Keratinocyte (primary cell): Measurements from ENCODE around the gene TAS2R42. TPM values are rescaled to one million over a fixed set of nuclear protein-coding genes. Genes with fewer than 3 reads are reported as not detected.

Source experiments
- DNase-seq: peaks from one replicate; pipeline ENCODE4 v3.0.0-alpha.2; 2011; ENCODE audit warnings: low read depth, missing footprints, low spot score
- FAIRE-seq: peaks from 2 replicates; lab custom pipeline; 2011; peaks lifted over from hg19 to GRCh38; lab: Jason Lieb, UNC
- H2AFZ ChIP-seq: 2 replicates; pipeline ENCODE4 v1.6.0; 2012; ENCODE audit warnings: low read length, control low read depth, inconsistent platforms; ENCODE audit not compliant: control insufficient read depth
- H3K27ac ChIP-seq: 2 replicates; pipeline ENCODE4 v1.5.1; 2011; ENCODE audit warnings: low read length; ENCODE audit not compliant: control insufficient read depth, insufficient read depth
- H3K27me3 ChIP-seq: 3 replicates; pipeline ENCODE4 v1.6.0; 2011; ENCODE audit warnings: low read length; ENCODE audit not compliant: control insufficient read depth, insufficient read depth; ENCODE audit errors: extremely low read depth
- H3K36me3 ChIP-seq, 2 experiments: 2 replicates in 1 of 2; 3 replicates in 1 of 2; pipeline ENCODE4 v1.5.1; 2011; ENCODE audit warnings: low read length in 2 of 2, mild to moderate bottlenecking in 1 of 2; ENCODE audit not compliant: control insufficient read depth in 2 of 2, insufficient read depth in 2 of 2; ENCODE audit errors: extremely low read depth in 1 of 2
- H3K4me1 ChIP-seq: 3 replicates; pipeline ENCODE4 v1.5.1; 2011; ENCODE audit warnings: low read length; ENCODE audit not compliant: control insufficient read depth, insufficient read depth; ENCODE audit errors: extremely low read depth
- H3K4me2 ChIP-seq: 3 replicates; pipeline ENCODE4 v1.6.0; 2011; ENCODE audit warnings: low read depth, low read length; ENCODE audit not compliant: control insufficient read depth, insufficient read depth; ENCODE audit errors: extremely low read depth
- H3K4me3 ChIP-seq, 3 experiments: fragments of 200-600 bp in 1 of 3; sonication (generic) in 1 of 3; 2 replicates in 2 of 3; 3 replicates in 1 of 3; pipeline ENCODE4 v1.5.1; 2011 to 2016; ENCODE audit warnings: low read length in 3 of 3, mild to moderate bottlenecking in 3 of 3, control low read depth in 2 of 3, inconsistent platforms in 1 of 3, low read depth in 1 of 3, mixed read lengths in 1 of 3, mixed run types in 1 of 3, moderate library complexity in 1 of 3; ENCODE audit not compliant: control insufficient read depth in 2 of 3, insufficient read depth in 2 of 3; ENCODE audit errors: extremely low read depth in 1 of 3
- H3K79me2 ChIP-seq: 2 replicates; pipeline ENCODE4 v1.6.0; 2012; ENCODE audit warnings: low read length; ENCODE audit not compliant: control insufficient read depth, insufficient read depth
- H3K9ac ChIP-seq: 3 replicates; pipeline ENCODE4 v1.6.0; 2011; ENCODE audit warnings: low read length; ENCODE audit not compliant: control insufficient read depth, insufficient read depth; ENCODE audit errors: extremely low read depth
- H3K9me1 ChIP-seq: 3 replicates; pipeline ENCODE4 v1.6.0; 2011; ENCODE audit warnings: low read length; ENCODE audit not compliant: control insufficient read depth, insufficient read depth; ENCODE audit errors: extremely low read depth
- H3K9me3 ChIP-seq: 2 replicates; pipeline ENCODE4 v1.5.1; 2012; ENCODE audit warnings: low read depth, low read length; ENCODE audit not compliant: control insufficient read depth
- H4K20me1 ChIP-seq: 3 replicates; pipeline ENCODE4 v1.6.0; 2011; ENCODE audit warnings: low read length; ENCODE audit not compliant: control insufficient read depth, insufficient read depth; ENCODE audit errors: extremely low read depth
- EZH2 ChIP-seq: IDR thresholded peaks from one replicate; pipeline ENCODE4 v1.6.1; 2012; ENCODE audit warnings: inconsistent platforms, mild to moderate bottlenecking, low read length, moderate library complexity
- dilution Hi-C: fragments of 300-500 bp; cut with MboI; formaldehyde crosslinking; loops from one replicate; pipeline ENCODE4 v1.7.0; 2020; ENCODE audit warnings: low sequenced_read_pairs; ENCODE audit not compliant: extremely low pct_ligation_motif_present
- polyA minus RNA-seq, 3 experiments: library from RNA; depleted of rRNA, polyadenylated mRNA; stranded (reverse); fragments of >200 nt; gene quantifications; 1 replicate in 1 of 3; 2 replicates in 1 of 3; 3 replicates in 1 of 3; pipeline ENCODE4 v1.2.3, GENCODE V29; 2011
- polyA plus RNA-seq, 5 experiments: library from polyadenylated mRNA; depleted of rRNA in 3 of 5; stranded (reverse) in 3 of 5; stranded (forward) in 1 of 5; unstranded in 1 of 5; fragments of >200 nt; gene quantifications; 1 replicate in 1 of 5; 2 replicates in 3 of 5; 3 replicates in 1 of 5; pipeline versions ENCODE4 v1.2.1 to v1.2.3, GENCODE V29; 2011 to 2012; ENCODE audit warnings: missing spikeins in 2 of 5, low read depth in 1 of 5, low replicate concordance in 1 of 5
- TF ChIP-seq, protein P1 (sequence below), 3 experiments: IDR thresholded peaks in 1 of 3; conservative IDR thresholded peaks in 1 of 3; optimal IDR thresholded peaks in 1 of 3; 2 replicates in 2 of 3; 3 replicates in 1 of 3; pipeline versions ENCODE3 to v1.5.1; 2011; ENCODE audit warnings: low read length in 3 of 3, mild to moderate bottlenecking in 3 of 3, moderate library complexity in 2 of 3, control low read depth in 1 of 3, inconsistent platforms in 1 of 3; ENCODE audit not compliant: insufficient read depth in 2 of 3; ENCODE audit errors: extremely low read depth in 1 of 3

The TAS2R42 gene, protein sequence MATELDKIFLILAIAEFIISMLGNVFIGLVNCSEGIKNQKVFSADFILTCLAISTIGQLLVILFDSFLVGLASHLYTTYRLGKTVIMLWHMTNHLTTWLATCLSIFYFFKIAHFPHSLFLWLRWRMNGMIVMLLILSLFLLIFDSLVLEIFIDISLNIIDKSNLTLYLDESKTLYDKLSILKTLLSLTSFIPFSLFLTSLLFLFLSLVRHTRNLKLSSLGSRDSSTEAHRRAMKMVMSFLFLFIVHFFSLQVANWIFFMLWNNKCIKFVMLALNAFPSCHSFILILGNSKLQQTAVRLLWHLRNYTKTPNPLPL
- polyA plus RNA-seq: not detected in 3 replicates
- polyA plus RNA-seq (2011; ENCODE audit: low read depth): not detected
- polyA plus RNA-seq (2011; cell fraction: cytosol; rRNA removed): not detected in 2 replicates
- not detected in 2 replicates for polyA plus RNA-seq (2011; cell fraction: nucleus; rRNA removed)
- not detected in 2 replicates for polyA plus RNA-seq (2012; ENCODE audit: low replicate concordance)
- polyA minus RNA-seq: not detected in 3 replicates
- polyA minus RNA-seq (2011; cell fraction: cytosol; rRNA and poly(A)+ RNA removed): not detected
- polyA minus RNA-seq (2011; cell fraction: nucleus; rRNA and poly(A)+ RNA removed): not detected in 2 replicates

DNA sequence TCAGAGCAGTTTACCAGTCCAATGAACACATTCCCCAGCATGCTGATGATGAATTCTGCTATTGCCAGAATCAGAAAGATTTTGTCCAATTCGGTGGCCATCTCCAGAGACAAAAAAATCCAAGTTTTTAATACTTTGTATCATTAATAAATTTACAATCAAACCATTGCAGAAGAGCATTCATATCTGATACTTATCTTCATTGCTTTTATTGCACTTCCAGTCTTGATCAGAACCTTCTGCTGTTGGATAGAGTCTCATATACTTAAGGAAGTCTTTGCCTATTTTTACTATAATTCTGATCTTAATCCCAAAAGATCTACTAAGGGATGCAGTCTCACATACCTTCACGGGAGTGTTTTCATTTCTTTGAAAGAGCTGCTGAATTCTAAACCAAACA lies at the start of gene TAS2R42:
TSS of gene TAS2R42 (minus strand) at position 101 of the 400 bp plus-strand sequence. CDS start at position 101, 0 bp downstream.
- Histone ChIP-seq H3K4me3 (no peak within 1 kb of the TSS), H2AFZ (no peak within 1 kb of the TSS), H3K9me3 (no peaks in the 10 kb centered on the region), H3K4me1 (no peaks in the 10 kb centered on the region), H4K20me1 (no peaks in the 10 kb centered on the region), H3K36me3 (no peaks in the 10 kb centered on the region), H3K4me2 (no peak within 1 kb of the TSS), H3K9ac (no peak within 1 kb of the TSS), H3K27ac (no peak within 1 kb of the TSS), H3K79me2 (no peaks in the 10 kb centered on the region), H3K27me3 (no peaks in the 10 kb centered on the region), H3K9me1 (no peaks in the 10 kb centered on the region)
- FAIRE-seq (no peak), DNase-seq (no peak)
- no peak for TF ChIP-seq EZH2
- TF ChIP-seq, protein P1, sequence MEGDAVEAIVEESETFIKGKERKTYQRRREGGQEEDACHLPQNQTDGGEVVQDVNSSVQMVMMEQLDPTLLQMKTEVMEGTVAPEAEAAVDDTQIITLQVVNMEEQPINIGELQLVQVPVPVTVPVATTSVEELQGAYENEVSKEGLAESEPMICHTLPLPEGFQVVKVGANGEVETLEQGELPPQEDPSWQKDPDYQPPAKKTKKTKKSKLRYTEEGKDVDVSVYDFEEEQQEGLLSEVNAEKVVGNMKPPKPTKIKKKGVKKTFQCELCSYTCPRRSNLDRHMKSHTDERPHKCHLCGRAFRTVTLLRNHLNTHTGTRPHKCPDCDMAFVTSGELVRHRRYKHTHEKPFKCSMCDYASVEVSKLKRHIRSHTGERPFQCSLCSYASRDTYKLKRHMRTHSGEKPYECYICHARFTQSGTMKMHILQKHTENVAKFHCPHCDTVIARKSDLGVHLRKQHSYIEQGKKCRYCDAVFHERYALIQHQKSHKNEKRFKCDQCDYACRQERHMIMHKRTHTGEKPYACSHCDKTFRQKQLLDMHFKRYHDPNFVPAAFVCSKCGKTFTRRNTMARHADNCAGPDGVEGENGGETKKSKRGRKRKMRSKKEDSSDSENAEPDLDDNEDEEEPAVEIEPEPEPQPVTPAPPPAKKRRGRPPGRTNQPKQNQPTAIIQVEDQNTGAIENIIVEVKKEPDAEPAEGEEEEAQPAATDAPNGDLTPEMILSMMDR (optimal IDR thresholded peaks at IDR 0.05 in 1 of 3, IDR thresholded peaks at IDR 0.05 in 1 of 3, conservative IDR thresholded peaks at IDR 0.05 in 1 of 3; ENCODE audit: extremely low read depth in 1 of 3, insufficient read depth in 2 of 3, low read length in 3 of 3): no peak
- dilution Hi-C loops: no loop called here

DNA sequence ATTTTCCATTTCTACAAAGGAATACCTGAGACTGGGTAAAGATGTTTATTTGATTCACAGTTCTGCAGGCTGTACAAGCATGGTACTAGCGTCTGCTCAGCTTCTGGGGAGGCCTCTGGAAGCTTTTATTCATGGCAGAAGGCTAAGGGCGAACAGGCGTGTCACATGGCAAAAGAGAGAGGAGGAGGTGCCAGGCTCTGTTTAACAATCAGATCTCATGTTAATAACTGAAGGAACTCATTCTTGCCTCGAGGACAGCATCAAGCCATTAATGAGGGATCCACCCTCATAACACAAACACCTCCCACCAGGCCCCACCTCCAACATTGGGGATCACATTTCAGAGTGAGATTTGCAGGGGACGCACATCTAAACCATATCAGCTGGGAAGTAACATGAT lies 46.8 kb upstream of the TAS2R42 start:
- Histone ChIP-seq H3K9me1 (no peaks in the 10 kb centered on the region), H2AFZ (no peak overlapping the region), H3K4me1 (no peaks in the 10 kb centered on the region), H4K20me1 (no peaks in the 10 kb centered on the region), H3K36me3 (no peaks in the 10 kb centered on the region), H3K79me2 (no peaks in the 10 kb centered on the region), H3K9me3 (no peaks in the 10 kb centered on the region), H3K4me3 (no peak overlapping the region), H3K9ac (no peak overlapping the region), H3K27me3 (no peaks in the 10 kb centered on the region), H3K27ac (no peak overlapping the region), H3K4me2 (no peak overlapping the region)
- DNase-seq (no peak), FAIRE-seq (no peak)
- TF ChIP-seq EZH2: no peak
- TF ChIP-seq, protein P1 (optimal IDR thresholded peaks at IDR 0.05 in 1 of 3, IDR thresholded peaks at IDR 0.05 in 1 of 3, conservative IDR thresholded peaks at IDR 0.05 in 1 of 3; ENCODE audit: extremely low read depth in 1 of 3, insufficient read depth in 2 of 3, low read length in 3 of 3): no peak
- dilution Hi-C loops: loop anchor here (25.0 kb wide), 1 partner anchor 254 kb away; no protein-coding TSS in a partner anchor
